Measurements from ENCODE around the gene RAD51B. TPM values are rescaled to one million over a fixed set of nuclear protein-coding genes. Genes with fewer than 3 reads are reported as not detected.
A peak's percentile ranks its signal among the peaks of the same experiment; 100 is the strongest.

RAD51B gene
- total RNA-seq, 1 experiment from 2014 or later, result 8.5 TPM

GRCh38 chr14:68041876-68042354 is 222.3 kb downstream of the RAD51B start:
- H3K27ac ChIP-seq (ENCODE audit: low read length), result no peak overlapping the region
- ATAC-seq, result no peak
- no peaks in the 10 kb centered on the region for H3K9me3 ChIP-seq (ENCODE audit: control insufficient read depth, insufficient read depth, low read depth, low read length)
- BruUV-seq (replicated peaks), result no TSS peak
- H3K4me1 ChIP-seq (ENCODE audit: control insufficient read depth, insufficient read depth, low read length), result no peaks in the 10 kb centered on the region
- ChIA-PET CTCF (no interaction called here), POLR2A (no interaction called here)
- intact Hi-C loops (cut with micrococcal nuclease; ENCODE audit: unreplicated experiment) (no loop called here), in situ Hi-C loops (cut with HindIII; ENCODE audit: low pct_unique_long_range_greater_than_20kb, low sequenced_read_pairs) (no loop called here)
- H3K27me3 ChIP-seq (ENCODE audit: control insufficient read depth, insufficient read depth, low read length), result no peaks in the 10 kb centered on the region
- no peak for DNase-seq (ENCODE audit: low read depth, low spot score)
- no peaks in the 10 kb centered on the region for H3K36me3 ChIP-seq (ENCODE audit: control insufficient read depth, insufficient read depth, low read length)
- H3K4me3 ChIP-seq (ENCODE audit: low read depth in 2 of 2, low read length in 2 of 2), result no peak overlapping the region
- TF ChIP-seq REST (IDR thresholded peaks at IDR 0.05; ENCODE audit: insufficient read depth in 1 of 2, low read depth in 2 of 2, low read length in 1 of 2) (no peak), CTCF (IDR thresholded peaks at IDR 0.05) (no peak)

- intact Hi-C loops (cut with micrococcal nuclease; ENCODE audit: unreplicated experiment), result no loop called here
- DNase-seq (ENCODE audit: low read depth, low spot score) (no peak), ATAC-seq (no peak)
- in situ Hi-C loops (cut with HindIII; ENCODE audit: low pct_unique_long_range_greater_than_20kb, low sequenced_read_pairs), result no loop called here
- ChIA-PET CTCF (no interaction called here), POLR2A (no interaction called here)
- TF ChIP-seq TCF7L2 (IDR thresholded peaks at IDR 0.05; ENCODE audit: low read depth, low read length), result no peak
- TF ChIP-seq CTCF (IDR thresholded peaks at IDR 0.05), result no peak
- TF ChIP-seq SIN3A (IDR thresholded peaks at IDR 0.05; ENCODE audit: borderline replicate concordance, insufficient read depth, low read depth, low read length), result no peak
- TF ChIP-seq REST (IDR thresholded peaks at IDR 0.05; ENCODE audit: insufficient read depth in 1 of 2, low read depth in 2 of 2, low read length in 1 of 2), result no peak
- no peak for TF ChIP-seq POLR2AphosphoS5 (IDR thresholded peaks at IDR 0.05; ENCODE audit: low read depth, low read length)
- H3K27me3 ChIP-seq (ENCODE audit: control insufficient read depth, insufficient read depth, low read length), result no peaks in the 10 kb centered on the region
- no peaks in the 10 kb centered on the region for H3K4me1 ChIP-seq (ENCODE audit: control insufficient read depth, insufficient read depth, low read length)
- no peak overlapping the region for H3K4me3 ChIP-seq (ENCODE audit: low read depth in 2 of 2, low read length in 2 of 2)
- no peaks in the 10 kb centered on the region for H3K36me3 ChIP-seq (ENCODE audit: control insufficient read depth, insufficient read depth, low read length)
- BruUV-seq (replicated peaks), result no TSS peak
- H3K27ac ChIP-seq (ENCODE audit: low read length), result 0 out of 2 replicates have a peak overlapping the region, but pooled peaks have one; percentile 17
- H3K9me3 ChIP-seq (ENCODE audit: control insufficient read depth, insufficient read depth, low read depth, low read length), result no peaks in the 10 kb centered on the region
Observed at GRCh38 chr14:68042586-68043210, 223.1 kb downstream of the RAD51B start.
